GM12878 (cell line): ENCODE results near the gene HHLA2. TPM values are rescaled to one million over a fixed set of nuclear protein-coding genes. Genes with fewer than 3 reads are reported as not detected.

Source experiments
- ATAC-seq: fragments of 200-7000 bp; cut with Tn5 transposase; 3 replicates; pipeline ENCODE4 v1.9.1; 2020; ENCODE audit warnings: mild to moderate bottlenecking, moderate library complexity
- BruUV-seq: library from RNA; stranded (reverse); fragments of 400-500 nt; replicated peaks from 2 replicates; lab custom pipeline; 2021; lab: Mats Ljungman, UMichigan
- CTCF ChIA-PET: fragments of 300-600 bp; sonication (Branson Sonifier 250); formaldehyde crosslinking; extraction: SDS; loops from one replicate; lab custom pipeline; 2021; ENCODE audit warnings: inconsistent platforms; lab: Yijun Ruan, JAX
- POLR2A ChIA-PET: fragments of 350-600 bp; formaldehyde crosslinking; extraction: SDS; loops from one replicate; lab custom pipeline; 2021; ENCODE audit warnings: inconsistent platforms; lab: Charles Lee
- RAD21 ChIA-PET: fragments of 300-600 bp; sonication (Branson Sonifier 250); formaldehyde crosslinking; loops from one replicate; lab custom pipeline; 2023; ENCODE audit warnings: antibody characterized with exemption; ENCODE audit not compliant: unreplicated experiment; lab: Charles Lee
- SMC1A ChIA-PET: fragments of 300-600 bp; sonication (Branson Sonifier 250); formaldehyde crosslinking; loops from one replicate; lab custom pipeline; 2023; ENCODE audit not compliant: unreplicated experiment, uncharacterized antibody; lab: Charles Lee
- DNase-seq: peaks from one replicate; pipeline ENCODE4 v3.0.0-alpha.2; 2011; ENCODE audit warnings: low read depth, low spot score
- FAIRE-seq: peaks from 3 replicates; lab custom pipeline; 2011; peaks lifted over from hg19 to GRCh38; lab: Jason Lieb, UNC
- H2AFZ ChIP-seq: 2 replicates; pipeline ENCODE4 v1.6.0; 2011; ENCODE audit warnings: low read depth, low read length, control low read depth; ENCODE audit not compliant: control insufficient read depth
- H3K27ac ChIP-seq: 2 replicates; pipeline ENCODE4 v1.5.1; 2011; ENCODE audit warnings: control low read depth; ENCODE audit not compliant: control insufficient read depth, insufficient read depth
- H3K27me3 ChIP-seq, 2 experiments: replicated peaks in 1 of 2; 2 replicates each; pipeline versions ENCODE4 v1.6.0 to v1.6.1; 2011; ENCODE audit warnings: low read length in 1 of 2; ENCODE audit not compliant: control insufficient read depth in 2 of 2, insufficient read depth in 2 of 2
- H3K36me3 ChIP-seq, 2 experiments: 2 replicates each; pipeline ENCODE4 v1.5.1; 2011; ENCODE audit warnings: low read length in 1 of 2; ENCODE audit not compliant: control insufficient read depth in 2 of 2, insufficient read depth in 2 of 2
- H3K4me1 ChIP-seq: 2 replicates; pipeline ENCODE4 v1.6.1; 2011; ENCODE audit warnings: mild to moderate bottlenecking, low read length, moderate library complexity, mixed read lengths; ENCODE audit not compliant: control insufficient read depth, insufficient read depth
- H3K4me2 ChIP-seq: 2 replicates; pipeline ENCODE4 v1.6.0; 2011; ENCODE audit warnings: control low read depth; ENCODE audit not compliant: control insufficient read depth, insufficient read depth
- H3K4me3 ChIP-seq: fragments of 200-600 bp; sonication (generic); 2 replicates; pipeline ENCODE4 v1.5.1; 2016
- H3K79me2 ChIP-seq: 2 replicates; pipeline ENCODE4 v1.6.0; 2011; ENCODE audit warnings: low read length; ENCODE audit not compliant: control insufficient read depth, insufficient read depth
- H3K9ac ChIP-seq: 2 replicates; pipeline ENCODE4 v1.8.0; 2011; ENCODE audit warnings: low read length, control low read depth, mixed read lengths; ENCODE audit not compliant: control insufficient read depth, insufficient read depth
- H3K9me3 ChIP-seq: replicated peaks from 3 replicates; pipeline ENCODE4 v1.5.1; 2011; ENCODE audit warnings: mild to moderate bottlenecking, low read length; ENCODE audit not compliant: control insufficient read depth, insufficient read depth
- H4K20me1 ChIP-seq: 2 replicates; pipeline ENCODE4 v1.6.0; 2011; ENCODE audit not compliant: control insufficient read depth, insufficient read depth
- BCLAF1 ChIP-seq: fragments of 450-650 bp; IDR thresholded peaks from 2 replicates; pipeline ENCODE4 v1.6.1; 2017; ENCODE audit warnings: antibody characterized with exemption, mild to moderate bottlenecking, moderate library complexity
- EED ChIP-seq: sonication (generic); IDR thresholded peaks from 2 replicates; pipeline ENCODE4 v1.6.1; 2016; ENCODE audit warnings: antibody characterized with exemption, low read depth
- HDAC2 ChIP-seq: fragments of 200-600 bp; sonication (generic); IDR thresholded peaks from 2 replicates; pipeline ENCODE4 v1.6.1; 2017
- HSF1 ChIP-seq: fragments of 150-350 bp; IDR thresholded peaks from 2 replicates; pipeline ENCODE4 v1.6.1; 2014; ENCODE audit warnings: mild to moderate bottlenecking, low read depth, low read length
- KLF5 ChIP-seq: fragments of 450-650 bp; IDR thresholded peaks from 2 replicates; pipeline ENCODE4 v1.6.1; 2014; ENCODE audit warnings: mild to moderate bottlenecking; ENCODE audit not compliant: partially characterized antibody
- MXI1 ChIP-seq: fragments of 150-350 bp; IDR thresholded peaks from 2 replicates; pipeline ENCODE4 v1.6.1; 2011; ENCODE audit warnings: low read depth, mild to moderate bottlenecking, inconsistent platforms, low read length, improper control_type of control experiment
- POLR2AphosphoS2 ChIP-seq: IDR thresholded peaks from 2 replicates; pipeline ENCODE4 v1.6.1; 2011; ENCODE audit warnings: low read depth, mild to moderate bottlenecking, low read length, improper control_type of control experiment, moderate library complexity
- POU2F2 ChIP-seq: IDR thresholded peaks from 3 replicates; pipeline ENCODE4 v1.6.1; 2011; ENCODE audit warnings: low read depth, mild to moderate bottlenecking, low read length, borderline replicate concordance
- SP1 ChIP-seq: IDR thresholded peaks from one replicate; pipeline ENCODE4 v1.6.1; 2011; ENCODE audit warnings: low read depth, low read length
- SREBF1 ChIP-seq: IDR thresholded peaks from 2 replicates; pipeline ENCODE4 v1.6.1; 2012; ENCODE audit warnings: mild to moderate bottlenecking, low read length
- SRF ChIP-seq, 2 experiments: IDR thresholded peaks; 2 replicates each; pipeline ENCODE4 v1.6.1; 2011; ENCODE audit warnings: low read depth in 2 of 2, low read length in 2 of 2, mild to moderate bottlenecking in 1 of 2, moderate library complexity in 1 of 2
- SUZ12 ChIP-seq: fragments of 200-600 bp; sonication (generic); IDR thresholded peaks from one replicate; pipeline ENCODE4 v1.6.1; 2018; ENCODE audit warnings: antibody characterized with exemption, mild to moderate bottlenecking; ENCODE audit not compliant: unreplicated experiment
- TARDBP ChIP-seq: IDR thresholded peaks from 2 replicates; pipeline ENCODE4 v1.6.1; 2016; ENCODE audit warnings: borderline replicate concordance
- TBL1XR1 ChIP-seq: IDR thresholded peaks from 2 replicates; pipeline ENCODE4 v1.6.1; 2012; ENCODE audit warnings: low read depth, low read length, improper control_type of control experiment
- YBX1 ChIP-seq: fragments of 450-650 bp; IDR thresholded peaks from 2 replicates; pipeline ENCODE4 v1.6.1; 2016; ENCODE audit warnings: antibody characterized with exemption
- ZNF274 ChIP-seq: IDR thresholded peaks from one replicate; pipeline ENCODE4 v1.8.0; 2011; ENCODE audit not compliant: insufficient read length, insufficient read depth
- WGBS: methylation state at CpG from one replicate; pipeline ENCODE4 v1.1.6; 2016; ENCODE audit warnings: low lambda C conversion rate; ENCODE audit not compliant: insufficient replicate concordance, insufficient coverage; ENCODE audit errors: missing lambda C conversion rate; 5-methylcytosine and 5-hydroxymethylcytosine counted together
- in situ Hi-C: fragments of 300-500 bp; cut with MboI; formaldehyde crosslinking; loops from 9 replicates; pipeline ENCODE4 v1.14.3; 2018; ENCODE audit warnings: mixed read lengths
- intact Hi-C: fragments of 100-400 bp; cut with micrococcal nuclease; formaldehyde crosslinking; loops from one replicate; pipeline ENCODE4 v1.14.2; 2022; ENCODE audit not compliant: unreplicated experiment
- polyA plus RNA-seq, 11 experiments: library from polyadenylated mRNA; depleted of rRNA in 4 of 11; unstranded in 6 of 11; stranded (reverse) in 5 of 11; fragments of >200 nt; fragmentation: Nextera tagmentation in 4 of 11; fragmentation: Illumina TruSeq in 1 of 11; extraction: Ambion mirVana in 4 of 11; extraction: Trizol in 1 of 11; gene quantifications; 1 replicate in 1 of 11; 2 replicates in 10 of 11; pipeline versions ENCODE4 v1.2.1 to v1.2.3, GENCODE V29; 2011 to 2016; ENCODE audit warnings: inconsistent platforms in 2 of 11, missing spikeins in 2 of 11, low read depth in 1 of 11
- total RNA-seq, 4 experiments: library from RNA; depleted of rRNA in 3 of 4; stranded (reverse); fragments of >200 nt in 3 of 4; fragmentation: Illumina TruSeq in 1 of 4; extraction: Trizol in 1 of 4; gene quantifications; 2 replicates each; pipeline versions ENCODE4 v1.2.1 to v1.2.3, GENCODE V29; 2013 to 2021

Gene HHLA2
- total and polyA plus RNA-seq, 10 of the 15 experiments (the other 5 are each of a cell fraction or from before 2014, with no cell fraction given): 0.11 to 1.3 (median 0.28) TPM; not detected in 1

- in situ Hi-C loops: no loop called here
Measured at GRCh38 chr3:108302570-108302969, 6.2 kb downstream of the HHLA2 start.

More at GRCh38 chr3:108302570-108302969, 6.2 kb downstream of the HHLA2 start:
- 91% methylated on average over 4 of the region's 4 CpGs for WGBS
- Histone ChIP-seq H3K4me2 (no peak overlapping the region), H3K9me3 (no peaks in the 10 kb centered on the region), H3K9ac (no peak overlapping the region), H3K27me3 (no peaks in the 10 kb centered on the region), H3K4me1 (no peaks in the 10 kb centered on the region), H4K20me1 (no peaks in the 10 kb centered on the region), H3K4me3 (no peak overlapping the region), H3K27ac (no peak overlapping the region), H3K36me3 (no peaks in the 10 kb centered on the region), H3K79me2 (no peaks in the 10 kb centered on the region), H2AFZ (no peak overlapping the region)
- ATAC-seq (no peak), FAIRE-seq (no peak), DNase-seq (no peak)
- RAD21 ChIA-PET: interaction anchor here (2.4 kb wide), 1 partner anchor 9 kb away, joined by 9 read pairs; no protein-coding TSS in a partner anchor
- intact Hi-C loops: no loop called here
- POLR2A ChIA-PET: no interaction called here
- CTCF ChIA-PET: interaction anchor here (1.5 kb wide), 1 partner anchor 149 kb away, joined by 5 read pairs; no protein-coding TSS in a partner anchor
- no TSS peak for BruUV-seq
- SMC1A ChIA-PET: interaction anchor here (1.1 to 1.3 kb wide), 3 partner anchors 8 to 103 kb away, joined by 3 read pairs; no protein-coding TSS in a partner anchor
- TF ChIP-seq TARDBP: no peak
- no peak for TF ChIP-seq TBL1XR1
- TF ChIP-seq HSF1: no peak
- no peak for TF ChIP-seq SP1
- no peak for TF ChIP-seq POU2F2
- no peak for TF ChIP-seq KLF5
- no peak for TF ChIP-seq SUZ12
- no peak for TF ChIP-seq YBX1
- TF ChIP-seq BCLAF1: no peak
- no peak for TF ChIP-seq HDAC2
- TF ChIP-seq POLR2AphosphoS2: no peak
- TF ChIP-seq EED: no peak
- TF ChIP-seq MXI1: no peak
- TF ChIP-seq SRF (IDR thresholded peaks at IDR 0.05; ENCODE audit: low read depth in 2 of 2, low read length in 2 of 2): no peak
- no peak for TF ChIP-seq ZNF274
- no peak for TF ChIP-seq SREBF1
